Activated T-cell treated with anti-CD3 and anti-CD28 coated beads, Interleukin-2, amount 50 U/mL, for 48 hours (primary cell): Measurements from ENCODE around the gene PTPRM.
"Not testable (repeated sequence)": the region's sequence is repeated elsewhere in the genome, so short reads cannot be mapped to it uniquely, and the experiment has no call there.

Experiments used
- DNase-seq, 2 experiments: peaks; one replicate each; pipeline ENCODE4 v3.0.0-alpha.2; 2020

Gene PTPRM

DNA sequence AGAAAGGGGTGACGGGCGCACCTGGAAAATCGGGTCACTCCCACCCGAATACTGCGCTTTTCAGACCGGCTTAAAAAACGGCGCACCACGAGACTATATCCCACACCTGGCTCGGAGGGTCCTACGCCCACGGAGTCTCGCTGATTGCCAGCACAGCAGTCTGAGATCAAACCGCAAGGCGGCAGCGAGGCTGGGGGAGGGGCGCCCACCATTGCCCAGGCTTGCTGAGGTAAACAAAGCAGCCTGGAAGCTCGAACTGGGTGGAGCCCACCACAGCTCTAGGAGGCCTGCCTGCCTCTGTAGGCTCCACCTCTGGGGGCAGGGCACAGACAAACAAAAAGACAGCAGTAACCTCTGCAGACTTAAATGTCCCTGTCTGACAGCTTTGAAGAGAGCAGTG, 399.6 kb downstream of the PTPRM start:
- not testable (repeated sequence) for DNase-seq

GRCh38 chr18:7974200-7974874, 407.2 kb downstream of the PTPRM start:
- no peak for DNase-seq

DNA sequence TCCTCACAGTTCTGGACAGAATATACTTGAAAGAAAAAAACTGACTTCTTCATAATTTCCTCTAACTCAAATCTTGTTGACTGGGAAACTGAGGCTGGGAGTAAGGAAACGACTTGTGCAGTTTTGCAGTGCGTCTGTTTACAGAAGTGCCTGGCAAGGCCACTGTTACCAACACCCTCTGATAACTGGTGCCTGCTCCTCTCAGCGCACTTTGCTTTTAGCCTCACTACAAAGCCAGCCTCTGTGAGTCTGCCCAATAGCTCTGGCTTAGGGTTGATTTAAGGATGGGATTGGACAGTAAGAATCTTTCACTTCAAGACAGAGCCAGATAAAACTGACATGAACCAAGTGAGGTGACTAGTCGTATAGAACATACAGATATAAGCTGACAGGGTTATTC, 410.8 kb downstream of the PTPRM start:
- DNase-seq = no peak

DNA sequence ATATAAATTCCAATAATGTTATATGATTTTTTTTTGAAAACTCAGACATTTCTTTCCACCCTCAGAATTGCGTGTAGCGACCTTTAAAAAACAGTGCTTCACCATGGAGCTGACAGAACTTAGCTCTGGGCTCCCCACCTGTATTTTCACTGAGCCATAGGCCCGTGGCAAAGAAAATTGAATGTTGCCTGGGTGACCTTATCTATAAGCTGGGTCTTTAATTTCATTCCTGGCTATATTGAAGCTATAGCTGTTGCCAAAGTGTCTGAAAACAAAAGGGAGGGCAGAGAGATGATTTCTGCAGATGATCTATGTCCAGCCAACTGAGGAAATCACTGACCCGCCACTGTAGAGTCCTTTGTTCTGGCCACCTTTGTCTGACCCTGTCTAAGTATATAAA, 411.7 kb downstream of the PTPRM start:
- DNase-seq = no peak

DNA sequence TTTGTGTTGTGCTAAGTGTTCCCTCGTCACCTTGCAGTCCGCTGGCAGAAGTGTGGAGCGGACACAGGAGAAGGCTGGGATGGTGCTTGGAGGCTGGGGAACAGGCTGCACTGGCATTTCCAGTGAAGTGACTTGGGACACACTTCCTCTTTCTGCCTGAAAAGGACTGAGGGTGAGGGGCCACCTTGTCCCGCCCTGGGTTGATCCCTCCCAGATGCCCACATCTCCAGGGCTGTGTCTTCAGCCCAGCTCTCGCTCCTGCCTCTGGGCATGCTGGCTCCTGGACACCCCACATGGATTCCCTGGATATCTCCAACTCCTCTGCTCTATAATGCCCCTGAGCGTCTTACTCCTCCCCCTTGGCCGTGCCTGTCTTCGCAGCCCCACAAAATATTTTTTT, 412.6 kb downstream of the PTPRM start:
- no peak for DNase-seq

- DNase-seq = no peak
Measured at GRCh38 chr18:7980136-7980535, 413.0 kb downstream of the PTPRM start.

DNA sequence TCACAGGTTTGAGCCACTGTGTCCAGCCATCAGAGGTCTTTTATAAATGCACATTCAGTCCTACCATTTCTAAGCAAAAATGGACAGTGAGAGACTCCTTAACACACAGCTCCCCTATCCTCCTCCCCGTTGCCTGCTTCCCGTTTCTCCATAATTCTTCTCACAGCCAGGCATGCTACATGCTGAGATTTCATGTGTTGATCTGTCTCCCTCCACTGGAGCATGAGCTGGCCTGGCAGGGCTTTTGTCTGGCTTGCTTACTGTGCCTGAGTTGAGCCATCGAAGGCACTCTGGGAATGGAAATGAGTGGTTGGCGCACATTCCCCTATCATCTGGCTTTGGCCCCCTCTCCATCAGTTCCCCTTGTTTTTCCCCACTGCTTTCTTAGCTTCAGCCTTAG, 413.5 kb downstream of the PTPRM start:
- DNase-seq = no peak

GRCh38 chr18:7982216-7982615, 415.1 kb downstream of the PTPRM start:
- DNase-seq = no peak

DNA sequence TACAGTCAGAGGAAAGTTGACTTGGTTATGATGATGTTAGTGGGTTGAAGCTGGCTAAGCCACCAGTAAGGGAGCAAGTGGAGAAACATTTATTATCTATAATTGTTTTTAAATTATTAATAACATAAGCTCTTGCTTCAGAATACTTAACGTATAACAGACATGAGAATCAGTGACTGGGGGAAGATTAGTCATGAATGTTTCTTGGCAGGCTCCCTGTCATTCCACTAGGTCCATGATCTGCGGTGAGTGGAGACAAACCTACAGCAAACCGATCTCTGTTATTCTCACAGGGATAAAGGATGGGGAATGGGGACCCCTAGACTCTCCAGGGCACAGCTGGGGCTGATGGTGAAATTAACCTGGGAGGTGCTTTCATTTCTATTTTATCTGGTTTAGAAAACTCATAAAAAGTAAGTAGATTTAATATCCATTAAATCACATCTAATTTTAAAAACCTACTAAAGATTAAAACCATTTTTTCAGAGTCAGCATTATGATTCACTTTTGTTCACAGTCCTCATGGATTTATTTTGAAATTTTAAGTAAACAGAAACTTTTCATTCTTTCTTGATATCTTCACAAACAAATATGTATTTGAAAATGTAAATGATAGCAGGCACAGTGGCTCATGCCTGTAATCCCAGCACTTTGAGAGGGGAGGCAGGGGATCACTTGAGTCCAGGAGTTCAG, 420.3 kb downstream of the PTPRM start:
- no peak for DNase-seq

DNA sequence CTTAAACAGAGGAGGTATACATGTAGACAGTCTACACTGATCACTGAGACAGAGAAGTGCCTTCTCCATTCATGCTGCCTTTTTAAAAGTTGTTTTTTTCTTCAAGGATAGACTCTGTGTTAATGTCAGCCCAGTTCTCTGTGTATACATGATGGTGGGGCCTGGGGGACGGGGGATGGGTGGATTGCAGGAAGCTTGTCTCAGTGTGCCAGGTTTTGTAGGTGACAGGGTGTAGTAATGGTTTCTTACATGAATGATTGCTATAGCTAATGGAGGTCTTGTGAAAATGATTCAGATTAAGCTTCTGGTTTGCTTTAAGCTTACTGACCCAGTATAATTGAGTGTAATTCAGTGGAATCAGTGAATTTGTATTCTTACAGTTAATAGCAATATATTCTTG, 423.6 kb downstream of the PTPRM start:
- no peak for DNase-seq

- no peak for DNase-seq
Measured at GRCh38 chr18:8001711-8002301, 434.7 kb downstream of the PTPRM start.

DNA sequence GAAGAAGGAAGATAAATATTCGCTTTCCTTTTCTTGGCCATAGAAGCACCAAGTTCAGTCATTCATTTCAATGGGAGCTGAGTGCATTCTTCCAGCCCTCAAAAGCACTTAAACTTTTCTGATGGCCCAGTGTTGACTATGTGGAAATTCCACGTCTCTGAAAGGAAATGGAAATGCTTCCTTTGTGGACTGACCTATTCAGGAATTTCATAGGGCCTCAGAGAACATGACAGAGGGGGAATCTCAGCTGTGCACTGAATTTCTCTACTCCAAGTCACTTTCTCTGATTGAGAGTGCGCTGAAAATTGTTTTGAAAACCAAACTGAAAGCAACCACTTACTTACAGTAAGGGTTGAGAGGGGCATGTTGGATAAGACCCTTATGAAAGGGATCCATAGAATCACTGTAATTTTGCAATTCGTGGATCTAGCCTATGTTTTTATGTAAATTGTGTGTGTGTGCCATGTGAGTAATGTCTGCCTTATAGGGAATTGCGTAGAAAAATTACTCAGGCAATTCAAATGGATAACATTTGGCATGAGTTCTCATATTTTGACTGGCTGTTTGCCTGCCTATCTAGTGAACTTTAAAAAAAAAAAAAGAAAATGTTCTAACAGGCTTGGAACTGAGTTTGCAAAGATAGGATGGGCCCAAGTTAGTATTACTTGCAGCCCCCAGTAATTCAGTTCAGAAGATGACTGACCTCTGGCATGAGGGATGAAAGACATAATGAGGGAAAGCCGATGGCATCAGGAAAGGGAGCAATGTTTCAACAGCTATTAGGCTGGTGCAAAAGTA, 437.0 kb downstream of the PTPRM start:
- no peak for DNase-seq

- DNase-seq = no peak
Measured at GRCh38 chr18:8004792-8005191, 437.7 kb downstream of the PTPRM start.

- DNase-seq = no peak
Measured at GRCh38 chr18:8005870-8006569, 438.9 kb downstream of the PTPRM start.

GRCh38 chr18:8006979-8007378, 439.9 kb downstream of the PTPRM start:
- DNase-seq = no peak

DNA sequence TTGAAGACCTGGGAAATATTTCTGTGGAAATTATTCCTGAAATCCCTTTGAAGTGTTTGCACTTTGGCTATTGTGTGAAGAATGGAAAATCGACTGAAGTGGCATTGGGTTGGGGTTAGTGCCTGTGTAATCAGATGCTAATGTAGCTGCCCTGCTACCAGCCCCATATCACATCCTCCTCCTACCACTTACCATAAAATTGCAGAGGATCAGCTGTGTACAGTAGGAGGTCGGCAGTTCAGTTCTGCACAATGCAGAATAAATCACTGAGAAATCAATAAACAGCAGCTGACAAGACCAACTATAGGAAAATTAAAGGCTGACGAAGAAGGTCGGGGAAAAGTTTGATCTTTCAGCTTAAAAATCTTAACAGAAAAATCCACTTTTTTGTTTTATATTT, 440.9 kb downstream of the PTPRM start:
- DNase-seq = no peak

- DNase-seq = no peak
Measured at GRCh38 chr18:8011361-8011760, 444.2 kb downstream of the PTPRM start.

DNA sequence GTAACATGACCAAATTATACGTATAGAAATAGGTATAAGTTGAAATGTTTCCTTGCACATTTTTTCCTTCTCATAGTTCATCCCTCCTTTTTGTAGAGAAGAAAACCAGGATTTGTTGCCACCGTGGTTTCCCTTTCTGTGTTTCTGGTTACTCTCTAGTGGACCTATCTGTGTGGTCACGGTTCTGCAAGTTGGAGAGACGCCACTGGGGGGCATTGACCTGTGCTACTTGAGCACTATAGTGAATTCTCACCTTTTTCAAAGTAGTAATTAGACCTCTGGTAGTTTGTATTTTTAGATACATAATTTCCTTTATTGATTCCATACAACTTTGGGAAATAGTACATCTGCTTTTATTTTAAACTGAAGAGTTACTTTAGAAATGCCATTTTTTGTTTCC, 444.8 kb downstream of the PTPRM start:
- DNase-seq = no peak

DNA sequence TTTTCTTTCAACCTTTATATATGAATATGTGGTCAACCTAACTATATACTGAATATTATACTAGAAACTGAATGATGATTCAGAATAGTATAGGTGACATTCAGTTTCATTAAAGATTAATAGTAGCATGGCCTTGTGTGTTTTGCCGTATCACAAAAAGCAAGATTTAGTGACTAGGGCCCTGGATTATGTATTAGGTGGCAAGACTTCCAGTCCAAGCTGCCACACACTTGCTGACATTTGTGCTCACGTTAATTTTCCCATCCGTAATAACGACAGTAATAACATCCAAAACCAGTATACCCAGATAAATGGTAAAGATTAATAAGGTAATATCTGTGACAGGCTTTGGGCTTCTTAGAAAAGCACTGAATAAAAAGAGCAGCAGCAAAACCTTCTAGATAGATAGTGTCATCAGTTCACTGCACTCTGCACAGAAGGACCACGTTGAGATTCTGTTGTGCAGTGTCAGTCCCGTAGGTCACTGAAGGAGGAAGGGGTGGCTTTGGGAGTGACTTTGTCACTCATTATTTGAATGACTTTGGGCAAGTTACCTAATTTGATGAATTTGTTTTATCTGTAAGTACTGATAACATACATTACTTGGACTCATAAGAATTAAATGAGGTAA, 451.7 kb downstream of the PTPRM start:
- DNase-seq = no peak

DNA sequence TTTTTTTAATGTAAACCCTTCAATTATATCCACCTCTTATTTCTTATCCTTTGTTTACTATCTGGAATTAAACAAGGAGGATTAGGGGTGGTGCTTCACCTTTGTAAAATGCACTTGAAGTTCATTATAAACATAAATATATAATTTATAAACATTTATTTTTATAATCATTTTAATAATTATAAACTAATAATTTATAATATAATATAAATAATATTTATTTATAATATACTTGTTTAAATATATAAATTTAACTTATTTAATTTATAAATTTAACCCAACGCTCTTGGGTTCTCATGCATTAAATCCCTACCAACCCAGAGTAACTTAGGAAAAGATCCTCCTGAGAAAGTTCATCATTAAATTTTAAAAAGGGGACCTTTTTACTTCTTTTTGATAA, 452.5 kb downstream of the PTPRM start:
- DNase-seq = no peak

GRCh38 chr18:8020132-8020846, 453.2 kb downstream of the PTPRM start:
- DNase-seq = no peak

DNA sequence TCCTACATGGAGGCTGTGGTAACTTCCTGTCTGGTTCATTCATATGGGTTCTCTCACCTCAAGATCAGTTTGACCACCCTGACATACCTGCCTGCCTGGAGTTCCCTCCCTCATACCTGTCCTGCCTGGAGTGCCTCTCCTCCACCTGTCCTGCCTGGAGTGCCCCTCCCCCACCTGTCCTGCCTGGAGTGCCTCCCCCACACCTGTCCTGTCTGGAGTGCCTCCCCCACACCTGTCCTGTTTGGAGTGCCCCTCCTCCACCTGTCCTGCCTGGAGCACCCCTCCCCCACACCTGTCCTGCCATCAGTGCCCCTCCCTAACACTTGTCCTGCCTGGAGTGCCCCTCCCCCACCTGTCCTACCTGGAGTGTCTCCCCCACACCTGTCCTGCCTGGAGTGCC, 461.9 kb downstream of the PTPRM start:
- no peak for DNase-seq
